HG02571 (cell line): ENCODE results near the gene CCK.
A peak's percentile ranks its signal among the peaks of the same experiment; 100 is the strongest.

Experiments
- ATAC-seq: cut with Tn5 transposase; IDR thresholded peaks from one replicate; pipeline ENCODE4 v1.9.1; 2021; ENCODE audit warnings: mild to moderate bottlenecking, moderate library complexity; ENCODE audit not compliant: unreplicated experiment

CCK gene

GRCh38 chr3:42226470-42227425 is 39.2 kb downstream of the CCK start:
- ATAC-seq, result no peak

- no peak for ATAC-seq
Measured at GRCh38 chr3:42225486-42226363, 40.3 kb downstream of the CCK start.

GRCh38 chr3:42224658-42225421 is 41.1 kb downstream of the CCK start:
- ATAC-seq, result no peak

GRCh38 chr3:42224178-42224577 is 41.8 kb downstream of the CCK start:
- ATAC-seq, result no peak

- no peak for ATAC-seq
Measured at GRCh38 chr3:42222942-42223693, 42.9 kb downstream of the CCK start.

GRCh38 chr3:42220436-42221121 is 45.4 kb downstream of the CCK start:
- ATAC-seq, result no peak

GRCh38 chr3:42216931-42217333 is 49.1 kb downstream of the CCK start:
- no peak for ATAC-seq

- peak; percentile 52 for ATAC-seq
Measured at GRCh38 chr3:42216302-42216701, 49.7 kb downstream of the CCK start.

GRCh38 chr3:42214565-42215283 is 51.3 kb downstream of the CCK start:
- ATAC-seq, result no peak

- ATAC-seq, result no peak
Measured at GRCh38 chr3:42214064-42214463, 51.9 kb downstream of the CCK start.

- ATAC-seq, result no peak
Measured at GRCh38 chr3:42213417-42213816, 52.6 kb downstream of the CCK start.

GRCh38 chr3:42210726-42211125 is 55.3 kb downstream of the CCK start:
- no peak for ATAC-seq

- ATAC-seq, result no peak
Measured at GRCh38 chr3:42209917-42210316, 56.1 kb downstream of the CCK start.
